H1 (cell line): ENCODE data around the gene PHC2. TPM values are rescaled to one million over a fixed set of nuclear protein-coding genes. Genes with fewer than 3 reads are reported as not detected.

Experiments used
- CTCF ChIA-PET: fragments of 300-600 bp; sonication (Branson Sonifier 250); formaldehyde crosslinking; loops from one replicate; lab custom pipeline; 2021; ENCODE audit not compliant: partially characterized antibody; lab: Charles Lee
- POLR2A ChIA-PET: fragments of 300-600 bp; sonication (Branson Sonifier 250); formaldehyde crosslinking; loops from one replicate; lab custom pipeline; 2021; ENCODE audit warnings: inconsistent platforms; ENCODE audit not compliant: partially characterized antibody; lab: Charles Lee
- DNase-seq, 2 experiments: peaks; one replicate each; pipeline versions ENCODE4 v3.0.0 to v3.0.0-alpha.2; 2010 to 2022; ENCODE audit warnings: low spot score in 2 of 2, low read depth in 1 of 2, mixed read lengths in 1 of 2
- FAIRE-seq: peaks from 2 replicates; lab custom pipeline; 2011; peaks lifted over from hg19 to GRCh38; lab: Jason Lieb, UNC
- H2AFZ ChIP-seq: 2 replicates; pipeline ENCODE4 v1.8.1; 2012; ENCODE audit warnings: low read length, inconsistent platforms
- H2AK5ac ChIP-seq: 2 replicates; pipeline ENCODE4 v1.6.1; 2013; ENCODE audit warnings: low read depth, low read length
- H2BK120ac ChIP-seq: replicated peaks from 2 replicates; pipeline ENCODE3; 2013; ENCODE audit warnings: low read depth, low read length, inconsistent platforms
- H2BK12ac ChIP-seq: 2 replicates; pipeline ENCODE4 v1.6.1; 2013; ENCODE audit warnings: low read depth, low read length
- H2BK15ac ChIP-seq: 2 replicates; pipeline ENCODE4 v1.6.1; 2013; ENCODE audit warnings: low read length
- H2BK20ac ChIP-seq: 2 replicates; pipeline ENCODE4 v1.6.1; 2013; ENCODE audit warnings: low read length
- H2BK5ac ChIP-seq: 2 replicates; pipeline ENCODE4 v1.6.1; 2013; ENCODE audit warnings: low read depth, low read length
- H3K14ac ChIP-seq: 2 replicates; pipeline ENCODE4 v1.6.1; 2013; ENCODE audit warnings: inconsistent platforms; ENCODE audit not compliant: insufficient read length
- H3K18ac ChIP-seq: 2 replicates; pipeline ENCODE4 v1.6.1; 2013; ENCODE audit warnings: low read length; ENCODE audit errors: extremely low read depth
- H3K23ac ChIP-seq: 2 replicates; pipeline ENCODE4 v1.6.1; 2013; ENCODE audit warnings: inconsistent platforms; ENCODE audit not compliant: insufficient read length
- H3K23me2 ChIP-seq: 2 replicates; pipeline ENCODE4 v1.6.1; 2013; ENCODE audit warnings: low read depth, low read length
- H3K27ac ChIP-seq: 2 replicates; pipeline ENCODE4 v1.6.1; 2011; ENCODE audit warnings: low read depth, low read length, inconsistent platforms
- H3K27me3 ChIP-seq, 4 experiments: replicated peaks in 1 of 4; 1 replicate in 1 of 4; 2 replicates in 3 of 4; pipeline versions ENCODE4 v1.6.1 to v1.8.1; 2011 to 2013; ENCODE audit warnings: low read length in 3 of 4, mild to moderate bottlenecking in 3 of 4, inconsistent platforms in 2 of 4, mixed read lengths in 2 of 4, moderate library complexity in 1 of 4; ENCODE audit not compliant: control insufficient read depth in 3 of 4, insufficient read depth in 3 of 4; ENCODE audit errors: extremely low read depth in 1 of 4
- H3K36me3 ChIP-seq, 4 experiments: 2 replicates each; pipeline versions ENCODE4 v1.6.1 to v1.8.1; 2011 to 2013; ENCODE audit warnings: mild to moderate bottlenecking in 4 of 4, low read length in 3 of 4, moderate library complexity in 2 of 4, control low read depth in 1 of 4, inconsistent platforms in 1 of 4; ENCODE audit not compliant: insufficient read depth in 4 of 4, control insufficient read depth in 2 of 4
- H3K4ac ChIP-seq: replicated peaks from 2 replicates; pipeline ENCODE3; 2013; ENCODE audit warnings: low read length, low read depth, mixed read lengths, inconsistent platforms; ENCODE audit not compliant: insufficient read length
- H3K4me1 ChIP-seq, 4 experiments: replicated peaks in 1 of 4; 1 replicate in 1 of 4; 2 replicates in 3 of 4; pipeline versions ENCODE4 v1.6.1 to v1.8.1; 2011 to 2013; ENCODE audit warnings: low read length in 3 of 4, inconsistent platforms in 2 of 4, mixed read lengths in 1 of 4; ENCODE audit not compliant: insufficient read depth in 4 of 4, control insufficient read depth in 3 of 4
- H3K4me2 ChIP-seq, 2 experiments: 2 replicates each; pipeline versions ENCODE4 v1.6.1 to v1.8.1; 2011 to 2013; ENCODE audit warnings: low read depth in 2 of 2, low read length in 2 of 2, control low read depth in 1 of 2, inconsistent platforms in 1 of 2, mild to moderate bottlenecking in 1 of 2; ENCODE audit not compliant: insufficient read depth in 1 of 2
- H3K4me3 ChIP-seq, 4 experiments: fragments of 200-600, 300-600 bp in 1 of 4; sonication (generic), shearing (Covaris generic), sonication (Bioruptor Twin) in 1 of 4; 2 replicates each; pipeline versions ENCODE4 v1.5.1 to v1.8.1; 2011 to 2016; ENCODE audit warnings: low read length in 4 of 4, low read depth in 3 of 4, control low read depth in 2 of 4, inconsistent platforms in 2 of 4, mild to moderate bottlenecking in 2 of 4, mixed read lengths in 1 of 4, moderate library complexity in 1 of 4; ENCODE audit not compliant: insufficient read depth in 2 of 4; ENCODE audit errors: extremely low read depth in 1 of 4
- H3K56ac ChIP-seq: replicated peaks from 2 replicates; pipeline ENCODE3; 2013; ENCODE audit warnings: low read depth, mild to moderate bottlenecking, mixed read lengths, low read length, inconsistent platforms; ENCODE audit not compliant: insufficient read length
- H3K79me1 ChIP-seq: 2 replicates; pipeline ENCODE4 v1.6.1; 2013; ENCODE audit warnings: low read depth, low read length, control low read depth
- H3K79me2 ChIP-seq, 2 experiments: 2 replicates each; pipeline versions ENCODE4 v1.6.1 to v1.8.1; 2012 to 2013; ENCODE audit warnings: low read length in 2 of 2, mild to moderate bottlenecking in 2 of 2, inconsistent platforms in 1 of 2; ENCODE audit not compliant: insufficient read depth in 2 of 2, control insufficient read depth in 1 of 2
- H3K9ac ChIP-seq, 4 experiments: replicated peaks in 1 of 4; 1 replicate in 1 of 4; 2 replicates in 3 of 4; pipeline versions ENCODE4 v1.6.1 to v1.8.1; 2011 to 2013; ENCODE audit warnings: low read depth in 3 of 4, low read length in 3 of 4, control low read depth in 2 of 4, mild to moderate bottlenecking in 2 of 4, moderate library complexity in 2 of 4, inconsistent platforms in 1 of 4; ENCODE audit errors: extremely low read depth in 1 of 4
- H3K9me3 ChIP-seq, 2 experiments: 2 replicates each; pipeline versions ENCODE4 v1.6.1 to v1.8.1; 2012 to 2013; ENCODE audit warnings: mild to moderate bottlenecking in 2 of 2, moderate library complexity in 2 of 2, control low read depth in 1 of 2, inconsistent platforms in 1 of 2, low read depth in 1 of 2, low read length in 1 of 2, mixed read lengths in 1 of 2; ENCODE audit not compliant: insufficient read depth in 2 of 2
- H4K20me1 ChIP-seq, 2 experiments: replicated peaks in 1 of 2; 2 replicates each; pipeline versions ENCODE3 to v1.8.1; 2011 to 2013; ENCODE audit warnings: inconsistent platforms in 2 of 2, low read length in 2 of 2, mild to moderate bottlenecking in 1 of 2; ENCODE audit not compliant: insufficient read depth in 2 of 2, control insufficient read depth in 1 of 2
- H4K5ac ChIP-seq: 2 replicates; pipeline ENCODE4 v1.6.1; 2013; ENCODE audit warnings: low read length, low read depth, mixed read lengths, inconsistent platforms; ENCODE audit not compliant: insufficient read length
- H4K8ac ChIP-seq: 2 replicates; pipeline ENCODE4 v1.8.0; 2013; ENCODE audit warnings: mild to moderate bottlenecking, moderate library complexity, low read length, inconsistent platforms; ENCODE audit not compliant: insufficient read depth; ENCODE audit errors: extremely low read depth
- H4K91ac ChIP-seq: replicated peaks from 2 replicates; pipeline ENCODE3; 2013; ENCODE audit warnings: low read length, mixed read lengths, inconsistent platforms; ENCODE audit not compliant: insufficient read length
- BRCA1 ChIP-seq: IDR thresholded peaks from 2 replicates; pipeline ENCODE4 v1.6.1; 2012; ENCODE audit warnings: low read depth, low read length, improper control_type of control experiment
- CBX8 ChIP-seq: fragments of 300-800, 300-1000 bp; sonication (generic); IDR thresholded peaks from 2 replicates; pipeline ENCODE4 v1.7.1; 2016; ENCODE audit warnings: low read depth, low read length, borderline replicate concordance
- CEBPB ChIP-seq: IDR thresholded peaks from 2 replicates; pipeline ENCODE4 v1.6.1; 2012; ENCODE audit warnings: low read depth, low read length
- JUN ChIP-seq: IDR thresholded peaks from 2 replicates; pipeline ENCODE4 v1.6.1; 2011; ENCODE audit warnings: low read depth, mild to moderate bottlenecking, improper control_type of control experiment, low read length
- KDM1A ChIP-seq: fragments of 200-600, 300-600 bp; sonication (generic); IDR thresholded peaks from 2 replicates; pipeline ENCODE4 v1.7.1; 2016; ENCODE audit warnings: mild to moderate bottlenecking, low read length, borderline replicate concordance
- MAX ChIP-seq: IDR thresholded peaks from 2 replicates; pipeline ENCODE4 v1.6.1; 2012; ENCODE audit warnings: inconsistent platforms
- NRF1 ChIP-seq: IDR thresholded peaks from 2 replicates; pipeline ENCODE4 v1.6.1; 2011; ENCODE audit warnings: mild to moderate bottlenecking, low read depth, low read length, improper control_type of control experiment
- POLR2A ChIP-seq, 2 experiments: IDR thresholded peaks; 1 replicate in 1 of 2; 2 replicates in 1 of 2; pipeline ENCODE4 v1.6.1; 2011; ENCODE audit warnings: low read depth in 2 of 2, low read length in 2 of 2, mild to moderate bottlenecking in 2 of 2; ENCODE audit errors: control extremely low read depth in 1 of 2
- RBBP5 ChIP-seq: IDR thresholded peaks from 2 replicates; pipeline ENCODE4 v1.7.1; 2012; ENCODE audit warnings: low read depth, mild to moderate bottlenecking, inconsistent platforms, low read length, moderate library complexity, borderline replicate concordance
- RNF2 ChIP-seq: fragments of 200-900, 300-1000 bp; sonication (generic); IDR thresholded peaks from 2 replicates; pipeline ENCODE4 v1.7.1; 2016; ENCODE audit warnings: borderline replicate concordance, low read depth, mild to moderate bottlenecking, antibody characterized with exemption, low read length; ENCODE audit not compliant: poor library complexity, severe bottlenecking; ENCODE audit errors: missing control alignments
- SP2 ChIP-seq: IDR thresholded peaks from 2 replicates; pipeline ENCODE4 v1.6.1; 2012; ENCODE audit warnings: mild to moderate bottlenecking, low read length, inconsistent platforms
- SP4 ChIP-seq: IDR thresholded peaks from 2 replicates; pipeline ENCODE4 v1.6.1; 2012; ENCODE audit warnings: low read length, inconsistent platforms
- SUZ12 ChIP-seq: fragments of 200-600 bp; sonication (generic); IDR thresholded peaks from 2 replicates; pipeline ENCODE4 v1.6.1; 2012; ENCODE audit warnings: mild to moderate bottlenecking, inconsistent platforms, low read length, moderate library complexity, mixed read lengths
- WGBS, 2 experiments: shearing (Covaris generic) in 1 of 2; methylation state at CpG; one replicate each; pipeline versions ENCODE4 v1.1.6 to v1.1.7; 2013 to 2015; ENCODE audit warnings: low lambda C conversion rate in 2 of 2, mixed read lengths in 2 of 2, inconsistent platforms in 1 of 2, low coverage in 1 of 2, missing lambda C conversion rate in 1 of 2; ENCODE audit not compliant: insufficient replicate concordance in 2 of 2, insufficient coverage in 1 of 2, insufficient read length in 1 of 2; ENCODE audit errors: extremely low coverage in 1 of 2, missing lambda C conversion rate in 1 of 2; 5-methylcytosine and 5-hydroxymethylcytosine counted together
- polyA plus RNA-seq, 7 experiments: library from polyadenylated mRNA; depleted of rRNA in 3 of 7; stranded (reverse) in 5 of 7; unstranded in 2 of 7; fragments of >200 nt in 5 of 7; fragments of 200-250 nt in 2 of 7; gene quantifications; 1 replicate in 5 of 7; 2 replicates in 1 of 7; 4 replicates in 1 of 7; pipeline versions ENCODE4 v1.2.1 to v1.2.3, GENCODE V29; 2011 to 2013; ENCODE audit warnings: missing spikeins in 2 of 7, mixed read lengths in 2 of 7
- total RNA-seq: library from RNA; stranded (reverse); fragmentation: NEBNext Ultra II Directional; extraction: Animal tissue kit (Norgen Biotek cat#: 25700); gene quantifications from 2 replicates; pipeline ENCODE4 v1.2.1, GENCODE V29; 2021

Gene PHC2
- total and polyA plus RNA-seq, 2 of the 8 experiments (the other 6 are each of a cell fraction or from before 2014, with no cell fraction given) = 5.6 to 14.2 TPM

GRCh38 chr1:33400153-33400911, 30.6 kb downstream of the PHC2 start:
- no peaks in the 10 kb centered on the region; a peak in 1 of 8 replicates for H3K36me3 ChIP-seq
- no peak overlapping the region for H3K4me3 ChIP-seq
- H3K27ac ChIP-seq = no peak overlapping the region
- H3K79me1 ChIP-seq = no peaks in the 10 kb centered on the region
- H4K8ac ChIP-seq = no peak overlapping the region
- H2BK15ac ChIP-seq = no peak overlapping the region
- POLR2A ChIA-PET = interaction anchor here (1.3 to 1.5 kb wide), 2 partner anchors 9 to 10 kb away, joined by 3 to 4 read pairs; no protein-coding TSS in a partner anchor
- no peaks in the 10 kb centered on the region for H3K27me3 ChIP-seq
- H2AK5ac ChIP-seq = no peak overlapping the region
- H4K20me1 ChIP-seq = no peaks in the 10 kb centered on the region
- CTCF ChIA-PET = no interaction called here
- H2BK120ac ChIP-seq = no peak overlapping the region
- H3K9me3 ChIP-seq = peaks cover 0 to 5% of the 10 kb centered on the region in 2 experiments; a peak in 1 of 4 replicates
- no peak overlapping the region for H4K5ac ChIP-seq
- no peak overlapping the region for H2BK20ac ChIP-seq
- WGBS, 2 experiments = 87% methylated on average over 4 of the region's 4 CpGs; no CpG with 5 or more reads in 1 of the 2 experiments
- DNase-seq = no peak
- no peak for FAIRE-seq
- H3K56ac ChIP-seq = no peak overlapping the region
- no peak overlapping the region for H3K23ac ChIP-seq
- peaks cover 0 to 4% (median 0%) of the 10 kb centered on the region in 4 experiments; a peak in 1 of 7 replicates for H3K4me1 ChIP-seq
- H3K4me2 ChIP-seq = no peak overlapping the region
- H2BK5ac ChIP-seq = no peak overlapping the region
- no peaks in the 10 kb centered on the region for H3K79me2 ChIP-seq
- H3K9ac ChIP-seq = no peak overlapping the region
- H3K18ac ChIP-seq = no peak overlapping the region
- no peak overlapping the region for H3K4ac ChIP-seq
- H3K23me2 ChIP-seq = no peaks in the 10 kb centered on the region
- no peak overlapping the region for H2BK12ac ChIP-seq
- H2AFZ ChIP-seq = no peak overlapping the region
- H3K14ac ChIP-seq = no peak overlapping the region
- no peak overlapping the region for H4K91ac ChIP-seq
- TF ChIP-seq SP4 = no peak
- no peak for TF ChIP-seq RBBP5
- TF ChIP-seq JUN = no peak
- TF ChIP-seq NRF1 = no peak
- no peak for TF ChIP-seq CBX8
- TF ChIP-seq MAX = no peak
- TF ChIP-seq RNF2 = no peak
- no peak for TF ChIP-seq CEBPB
- no peak for TF ChIP-seq SUZ12
- TF ChIP-seq POLR2A (IDR thresholded peaks at IDR 0.05; ENCODE audit: control extremely low read depth in 1 of 2, low read depth in 2 of 2, low read length in 2 of 2) = no peak
- no peak for TF ChIP-seq BRCA1
- no peak for TF ChIP-seq KDM1A
- no peak for TF ChIP-seq SP2
